Limb (tissue), 2 donors: ENCODE data around the gene MIGA1.
"Not testable (repeated sequence)": the region's sequence is repeated elsewhere in the genome, so short reads cannot be mapped to it uniquely, and the experiment has no call there.

ENCODE experiments used
- DNase-seq, 2 donors: peaks; one replicate each; pipeline ENCODE4 v3.0.0-alpha.2; 2016; ENCODE audit errors: extremely low spot score in 2 of 2

The MIGA1 gene

GRCh38 chr1:77779529-77780281, at the start of gene MIGA1:
Gene MIGA1 (plus strand): TSS chr1:77779649. CDS start chr1:77783253, 3,604 bp downstream.
- peak; percentile 87 to 92 for DNase-seq

DNA sequence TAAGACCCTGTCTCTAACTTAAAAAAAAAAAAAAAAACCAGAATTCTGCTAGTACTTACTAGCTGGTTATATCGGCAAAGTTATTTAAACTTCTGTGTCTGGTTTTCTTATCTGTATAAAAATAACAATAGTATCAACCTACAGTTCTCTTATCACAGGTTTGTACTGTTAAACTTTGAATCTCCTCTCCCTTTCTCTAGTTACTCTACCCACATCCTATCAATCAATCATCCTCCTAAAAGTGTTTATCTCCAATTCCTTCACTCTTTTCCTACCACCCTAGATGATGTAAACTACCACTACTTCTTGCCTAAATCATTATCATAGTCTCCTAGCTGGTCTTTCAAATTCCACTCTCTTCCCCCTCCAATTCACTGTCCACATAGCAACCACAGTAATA, 47.4 kb upstream of the MIGA1 start:
- DNase-seq, result no peak

DNA sequence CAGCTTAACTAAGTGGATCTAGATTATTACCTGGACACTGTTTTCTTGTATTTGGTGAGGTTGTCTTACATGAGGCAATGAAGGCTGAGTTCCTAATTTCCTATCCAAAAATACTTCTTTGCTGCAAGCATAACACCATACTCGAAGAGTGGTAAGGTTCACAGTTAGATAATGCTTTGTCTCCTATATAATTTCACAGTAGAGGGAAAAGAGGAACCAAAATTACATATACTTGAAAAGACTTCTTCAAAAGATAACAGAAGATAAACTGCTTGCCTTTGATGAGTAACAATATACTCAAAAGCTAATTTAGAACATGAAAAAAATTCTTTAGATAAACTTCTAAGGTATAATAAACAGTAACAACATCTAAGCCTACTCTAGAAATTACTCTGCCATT, 40.2 kb upstream of the MIGA1 start:
- no peak for DNase-seq

DNA sequence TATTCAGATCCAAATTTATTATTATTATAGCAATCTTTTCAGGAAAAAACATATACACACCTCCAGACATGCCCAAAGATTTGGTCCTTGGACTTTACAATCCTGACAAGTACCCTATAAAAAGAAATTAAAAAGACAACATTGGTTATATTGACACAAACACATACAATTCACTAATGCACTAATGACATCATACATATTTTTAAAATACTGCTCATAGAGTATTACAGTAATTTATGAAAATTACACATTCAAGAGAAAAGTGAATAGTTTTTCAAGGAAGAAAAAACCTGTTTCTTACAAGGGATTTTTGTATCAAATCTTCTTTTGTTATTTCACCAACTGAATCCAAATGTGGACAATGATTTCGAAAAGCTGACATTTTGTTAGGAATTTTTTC, 38.1 kb upstream of the MIGA1 start:
- DNase-seq, result no peak

- DNase-seq, result no peak
Observed at GRCh38 chr1:77742011-77742555, 37.4 kb upstream of the MIGA1 start.

GRCh38 chr1:77744576-77744975, 34.9 kb upstream of the MIGA1 start:
- no peak for DNase-seq

DNA sequence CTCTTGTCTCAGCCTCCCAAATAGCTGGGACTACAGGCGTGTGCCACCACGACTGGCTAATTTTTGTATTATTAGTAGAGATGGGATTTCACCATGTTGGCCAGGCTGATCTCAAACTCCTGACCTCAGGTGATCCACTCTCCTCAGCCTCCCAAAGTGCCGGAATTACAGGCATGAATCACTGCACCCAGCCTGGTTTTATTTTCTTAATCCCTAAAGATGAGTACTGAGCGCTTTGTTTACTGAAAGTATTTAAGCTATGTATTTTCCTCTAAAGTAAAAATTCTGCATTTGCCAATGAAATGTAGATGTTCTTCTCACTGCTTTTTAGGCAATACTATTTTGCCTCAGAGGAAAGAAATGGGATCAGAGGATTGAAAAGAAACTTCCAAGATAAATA, 30.0 kb upstream of the MIGA1 start:
- not testable (repeated sequence) for DNase-seq

DNA sequence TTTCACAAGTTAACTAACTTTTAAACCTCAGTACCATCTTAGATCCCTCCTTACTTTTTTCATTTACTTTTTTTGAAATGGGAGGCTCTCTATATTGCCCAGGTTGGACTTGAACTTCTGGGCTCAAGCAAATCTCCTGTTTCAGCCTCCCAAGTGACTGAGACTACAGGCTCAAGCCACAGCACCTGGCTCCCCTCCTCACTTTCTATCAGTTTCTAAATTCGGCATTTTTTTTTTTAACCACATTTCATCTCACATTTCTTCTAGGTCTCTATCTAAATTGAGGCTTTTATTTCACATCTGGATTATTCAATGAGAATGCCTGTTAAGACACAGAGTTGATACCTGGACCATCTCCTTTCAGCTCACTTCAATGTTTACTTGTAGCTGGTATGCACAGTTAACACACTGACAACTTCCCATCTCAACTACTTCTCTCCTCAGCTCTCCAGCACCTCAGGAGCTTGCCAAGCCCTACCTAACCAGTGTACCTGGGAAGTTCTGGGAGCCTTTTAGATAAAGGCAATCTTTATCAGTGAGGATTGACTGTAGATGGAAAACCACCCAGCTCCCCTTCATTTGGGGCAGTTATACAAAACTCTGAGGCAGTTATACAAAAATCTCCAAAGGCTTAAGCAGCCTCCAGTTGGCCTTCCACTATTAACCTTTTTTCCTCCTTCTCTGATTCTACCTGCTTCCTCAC, 23.2 kb upstream of the MIGA1 start:
- no peak for DNase-seq

- DNase-seq, result no peak
Observed at GRCh38 chr1:77757066-77757584, 22.3 kb upstream of the MIGA1 start.

GRCh38 chr1:77757603-77758002, 21.8 kb upstream of the MIGA1 start:
- DNase-seq, result no peak

DNA sequence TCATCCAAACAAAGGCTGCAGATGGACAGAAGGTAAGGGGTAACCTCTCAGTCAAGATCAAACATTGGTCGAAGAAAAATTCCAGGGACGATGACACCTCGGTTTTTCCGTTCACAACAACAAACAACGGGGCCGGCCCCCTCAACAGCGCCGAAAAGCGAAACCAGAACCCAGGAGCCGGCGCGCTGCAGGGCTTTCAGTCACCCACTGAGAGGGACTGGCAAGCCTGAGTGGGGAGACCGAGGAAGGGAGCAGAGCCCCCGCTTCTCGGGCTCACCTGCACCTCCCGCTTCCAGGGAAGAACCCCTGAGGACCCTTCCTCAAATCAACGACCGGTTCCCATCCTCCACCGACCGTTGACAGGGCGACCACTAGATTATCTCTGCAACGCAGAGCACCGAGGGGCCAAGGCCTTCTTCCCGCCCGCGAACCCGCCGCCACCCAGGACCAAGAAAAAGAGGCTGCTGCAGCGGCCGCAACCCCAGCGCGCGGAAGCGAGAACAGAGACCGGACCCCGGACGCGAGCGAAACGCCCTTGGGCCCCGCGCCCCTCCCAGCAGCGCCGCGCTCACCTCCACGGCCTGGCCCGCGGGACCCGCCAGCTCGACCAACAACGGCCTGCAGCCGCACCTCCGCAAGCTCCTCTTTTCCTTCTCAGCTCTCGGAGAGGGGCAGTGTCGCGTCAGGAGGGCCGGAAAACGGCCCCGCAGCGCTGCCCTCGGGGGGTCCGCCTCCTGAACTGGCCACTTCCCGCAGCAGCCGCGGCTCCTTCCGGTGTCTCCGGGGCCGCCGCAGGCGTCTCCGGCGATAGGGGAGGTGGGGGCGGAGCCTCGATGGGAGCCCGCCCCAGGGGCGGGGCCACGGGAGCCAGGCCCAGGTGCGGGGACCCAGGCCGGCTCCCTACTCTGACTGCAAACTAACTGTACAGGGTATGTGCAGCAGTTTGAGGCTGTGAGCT, 20.1 kb upstream of the MIGA1 start, which contains the start of gene USP33:
TSS of gene USP33 (minus strand) at position 782 of the 958 bp plus-strand sequence. CDS start 18,155 bp downstream, outside the sequence.
- DNase-seq, result peak; percentile 82 to 93

GRCh38 chr1:77762072-77762476, 17.4 kb upstream of the MIGA1 start:
- no peak for DNase-seq

DNA sequence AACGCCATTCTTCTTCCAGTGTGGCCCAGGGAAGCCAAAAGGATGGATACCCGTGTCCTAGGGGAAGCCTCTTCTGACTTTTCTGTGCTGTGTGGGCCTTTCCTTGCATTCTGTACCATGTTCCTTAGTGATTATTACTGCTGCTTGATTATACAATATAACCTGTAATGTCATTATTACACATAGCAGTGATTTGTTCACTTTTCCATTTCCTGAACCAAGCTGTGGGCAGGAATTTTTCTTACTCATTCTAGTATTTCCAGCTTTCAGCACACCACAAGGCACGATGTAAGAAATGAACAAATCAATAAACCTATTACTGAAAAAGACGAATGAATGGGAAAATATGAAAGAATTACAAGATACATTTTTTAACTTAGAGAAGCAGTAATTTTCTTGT, 11.4 kb upstream of the MIGA1 start:
- DNase-seq, result no peak

DNA sequence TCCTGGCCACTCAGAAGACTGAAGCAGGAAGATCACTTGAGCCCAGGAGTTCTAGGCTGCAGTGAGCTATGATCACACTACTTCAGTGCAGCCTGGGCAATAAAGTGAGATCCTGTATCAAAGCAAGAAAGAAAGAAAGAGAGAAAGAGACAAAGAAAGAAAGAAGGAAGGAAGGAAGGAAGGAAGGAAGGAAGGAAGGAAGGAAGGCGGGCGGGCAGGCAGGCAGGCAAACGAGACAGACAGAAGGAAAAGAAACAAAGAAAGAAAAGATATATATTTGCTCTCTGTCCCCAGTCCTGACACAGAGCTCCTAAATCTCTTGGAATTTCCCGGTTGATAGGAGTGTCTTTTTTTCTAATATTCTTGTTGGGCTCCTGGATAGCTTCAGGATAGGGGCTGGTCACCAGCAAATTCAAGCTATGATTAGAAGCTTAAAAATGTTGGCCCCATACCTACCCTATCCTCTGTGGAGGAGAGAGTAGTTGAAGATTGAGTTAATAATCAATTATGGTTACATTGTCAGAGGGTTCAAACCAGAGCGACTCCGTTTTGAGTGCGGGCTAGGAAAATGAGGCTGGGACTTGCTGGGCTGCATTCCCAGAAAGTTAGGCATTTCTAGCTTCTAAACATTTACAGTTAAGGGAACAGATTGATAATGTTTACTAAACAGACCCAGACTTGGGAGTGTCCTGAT, 3.3 kb upstream of the MIGA1 start:
- DNase-seq, result no peak

- no peak for DNase-seq
Observed at GRCh38 chr1:77781683-77782082, 2.2 kb downstream of the MIGA1 start.

GRCh38 chr1:77783141-77783540, 3.7 kb downstream of the MIGA1 start:
- DNase-seq, result no peak

- DNase-seq, result not testable (repeated sequence)
Observed at GRCh38 chr1:77786093-77786741, 6.8 kb downstream of the MIGA1 start.

- no peak for DNase-seq
Observed at GRCh38 chr1:77794550-77794949, 15.1 kb downstream of the MIGA1 start.

- DNase-seq, result no peak
Observed at GRCh38 chr1:77796695-77797405, 17.4 kb downstream of the MIGA1 start.
